ENCODE measurements around the gene DPM2. TPM values are rescaled to one million over a fixed set of nuclear protein-coding genes. Genes with fewer than 3 reads are reported as not detected.

The DPM2 gene
- total RNA-seq, 1 donor from 2014 or later, result 32.7 TPM

GRCh38 chr9:127950513-127951289 is 13.0 kb upstream of the DPM2 start:
- no peak overlapping the region for H3K27ac ChIP-seq (ENCODE audit: low read depth, low read length)
- H3K4me3 Mint-ChIP-seq (ENCODE audit: unreplicated experiment), result no peak overlapping the region
- no peak overlapping the region for H3K27ac Mint-ChIP-seq (ENCODE audit: unreplicated experiment)
- H3K4me2 ChIP-seq (ENCODE audit: low read length), result no peak overlapping the region
- no peaks in the 10 kb centered on the region for H3K27me3 ChIP-seq (ENCODE audit: insufficient read depth, low read length)
- no peak overlapping the region for H3K4me3 ChIP-seq (ENCODE audit: insufficient read depth, low read depth, low read length)
- H3K36me3 ChIP-seq (ENCODE audit: insufficient read depth, low read length), result no peaks in the 10 kb centered on the region
- H3K9ac ChIP-seq (ENCODE audit: low read length), result no peak overlapping the region
- H4K20me1 ChIP-seq (ENCODE audit: insufficient read depth, low read length), result peaks cover 52% of the 10 kb centered on the region
- no peak for TF ChIP-seq EZH2 (IDR thresholded peaks at IDR 0.05; ENCODE audit: insufficient read depth, low read length)
- TF ChIP-seq CTCF (IDR thresholded peaks at IDR 0.05; ENCODE audit: insufficient read depth, low read depth, low read length), result no peak
- DNase-seq (ENCODE audit: low read depth) (no peak), FAIRE-seq (no peak)
- no peaks in the 10 kb centered on the region for H3K27me3 Mint-ChIP-seq (ENCODE audit: low read depth, unreplicated experiment)
- no peaks in the 10 kb centered on the region for H3K9me3 Mint-ChIP-seq (ENCODE audit: unreplicated experiment)
- H3K4me1 ChIP-seq (ENCODE audit: insufficient read depth, low read length), result peaks cover 12% of the 10 kb centered on the region
- peaks cover 2% of the 10 kb centered on the region for H3K36me3 Mint-ChIP-seq (ENCODE audit: low read depth, unreplicated experiment)
- H3K4me1 Mint-ChIP-seq (ENCODE audit: low read depth, unreplicated experiment), result peaks cover 5% of the 10 kb centered on the region
- H3K79me2 ChIP-seq (ENCODE audit: insufficient read depth, low read length), result peaks cover 20% of the 10 kb centered on the region
- H3K9me3 ChIP-seq (ENCODE audit: insufficient read depth, low read depth, low read length), result no peaks in the 10 kb centered on the region
- H2AFZ ChIP-seq (ENCODE audit: low read depth, low read length), result no peak overlapping the region

GRCh38 chr9:127949827-127950512 is 12.3 kb upstream of the DPM2 start:
- Histone ChIP-seq H3K4me1 (ENCODE audit: insufficient read depth, low read length) (peaks cover 7% of the 10 kb centered on the region), H3K4me3 (ENCODE audit: insufficient read depth, low read depth, low read length) (no peak overlapping the region), H3K9ac (ENCODE audit: low read length) (no peak overlapping the region), H3K9me3 (ENCODE audit: insufficient read depth, low read depth, low read length) (no peaks in the 10 kb centered on the region), H2AFZ (ENCODE audit: low read depth, low read length) (no peak overlapping the region), H3K79me2 (ENCODE audit: insufficient read depth, low read length) (peaks cover 14% of the 10 kb centered on the region), H3K27ac (ENCODE audit: low read depth, low read length) (no peak overlapping the region), H4K20me1 (ENCODE audit: insufficient read depth, low read length) (peaks cover 45% of the 10 kb centered on the region), H3K36me3 (ENCODE audit: insufficient read depth, low read length) (no peaks in the 10 kb centered on the region), H3K4me2 (ENCODE audit: low read length) (no peak overlapping the region), H3K27me3 (ENCODE audit: insufficient read depth, low read length) (no peaks in the 10 kb centered on the region)
- FAIRE-seq (no peak), DNase-seq (ENCODE audit: low read depth) (no peak)
- Mint-ChIP-seq H3K27ac (ENCODE audit: unreplicated experiment) (no peak overlapping the region), H3K27me3 (ENCODE audit: low read depth, unreplicated experiment) (no peaks in the 10 kb centered on the region), H3K4me3 (ENCODE audit: unreplicated experiment) (no peak overlapping the region), H3K4me1 (ENCODE audit: low read depth, unreplicated experiment) (peaks cover 2% of the 10 kb centered on the region), H3K36me3 (ENCODE audit: low read depth, unreplicated experiment) (peaks cover 2% of the 10 kb centered on the region), H3K9me3 (ENCODE audit: unreplicated experiment) (no peaks in the 10 kb centered on the region)
- TF ChIP-seq CTCF (IDR thresholded peaks at IDR 0.05; ENCODE audit: insufficient read depth, low read depth, low read length) (no peak), EZH2 (IDR thresholded peaks at IDR 0.05; ENCODE audit: insufficient read depth, low read length) (no peak)
